CD4-positive, alpha-beta memory T cell (primary cell): ENCODE results near the gene CEP112. TPM values are rescaled to one million over a fixed set of nuclear protein-coding genes. Genes with fewer than 3 reads are reported as not detected.

ENCODE experiments used
- CTCF ChIA-PET: fragments of 350-600 bp; sonication (Branson Sonifier 250); formaldehyde crosslinking; loops from one replicate; lab custom pipeline; 2021; ENCODE audit warnings: inconsistent platforms; ENCODE audit not compliant: partially characterized antibody; lab: Charles Lee
- POLR2A ChIA-PET: fragments of 350-600 bp; sonication (Branson Sonifier 250); formaldehyde crosslinking; loops from one replicate; lab custom pipeline; 2021; ENCODE audit not compliant: partially characterized antibody; lab: Charles Lee
- DNase-seq, 5 donors: peaks; one replicate each; pipeline versions ENCODE4 v3.0.0 to v3.0.0-alpha.2; 2020 to 2022; ENCODE audit warnings: mixed read lengths in 1 of 5
- H3K27ac ChIP-seq: one replicate; pipeline ENCODE4 v1.7.0; 2013; ENCODE audit warnings: low read depth, low read length
- H3K27me3 ChIP-seq: 2 replicates; pipeline ENCODE4 v1.7.0; 2013; ENCODE audit warnings: mild to moderate bottlenecking, low read length, moderate library complexity; ENCODE audit not compliant: insufficient read depth
- H3K36me3 ChIP-seq: 2 replicates; pipeline ENCODE4 v1.7.0; 2013; ENCODE audit warnings: mild to moderate bottlenecking, low read length, moderate library complexity; ENCODE audit not compliant: insufficient read depth
- H3K4me1 ChIP-seq: 2 replicates; pipeline ENCODE4 v1.7.0; 2013; ENCODE audit warnings: mild to moderate bottlenecking, low read length, moderate library complexity; ENCODE audit not compliant: insufficient read depth
- H3K4me3 ChIP-seq, 2 donors: one replicate each; pipeline ENCODE4 v1.7.0; 2013; ENCODE audit warnings: low read length in 2 of 2, mild to moderate bottlenecking in 1 of 2
- H3K9me3 ChIP-seq, 2 donors: one replicate each; pipeline ENCODE4 v1.7.0; 2013; ENCODE audit warnings: low read length in 2 of 2, control low read depth in 1 of 2; ENCODE audit not compliant: control insufficient read depth in 1 of 2
- H3K27ac Mint-ChIP-seq, 7 donors: one replicate each; pipeline ENCODE4 v1.8.0; 2020 to 2021; ENCODE audit warnings: mixed read lengths in 7 of 7, mild to moderate bottlenecking in 6 of 7, inconsistent platforms in 3 of 7, moderate library complexity in 3 of 7
- H3K27me3 Mint-ChIP-seq, 2 donors: one replicate each; pipeline ENCODE4 v1.8.0; 2020 to 2021; ENCODE audit warnings: mixed read lengths in 2 of 2
- H3K36me3 Mint-ChIP-seq, 2 donors: one replicate each; pipeline ENCODE4 v1.8.0; 2020 to 2021; ENCODE audit warnings: mixed read lengths in 2 of 2, inconsistent platforms in 1 of 2, mild to moderate bottlenecking in 1 of 2
- H3K4me1 Mint-ChIP-seq, 4 donors: one replicate each; pipeline ENCODE4 v1.8.0; 2020 to 2021; ENCODE audit warnings: mixed read lengths in 4 of 4, mild to moderate bottlenecking in 1 of 4
- H3K4me3 Mint-ChIP-seq, 8 donors: one replicate each; pipeline ENCODE4 v1.8.0; 2020 to 2021; ENCODE audit warnings: mixed read lengths in 8 of 8, mild to moderate bottlenecking in 7 of 8, moderate library complexity in 6 of 8, inconsistent platforms in 3 of 8
- H3K9me3 Mint-ChIP-seq, 8 donors: one replicate each; pipeline ENCODE4 v1.8.0; 2020 to 2021; ENCODE audit warnings: mixed read lengths in 8 of 8, mild to moderate bottlenecking in 5 of 8, inconsistent platforms in 3 of 8, moderate library complexity in 1 of 8
- intact Hi-C: fragments of 100-400 bp; cut with micrococcal nuclease; formaldehyde crosslinking; loops from one replicate; pipeline ENCODE4 v1.15.1; 2023
- polyA plus RNA-seq, 2 donors: library from polyadenylated mRNA; unstranded; fragments of 300-500 nt; fragmentation: Illumina TruSeq; gene quantifications; one replicate each; pipeline ENCODE4 v1.2.3, GENCODE V29; 2021
- total RNA-seq, 2 experiments: library from RNA; stranded (reverse); gene quantifications; one replicate each; pipeline ENCODE4 v1.2.3, GENCODE V29; 2021

The CEP112 gene
- total and polyA plus RNA-seq, 4 experiments from 2014 or later = 0.34 to 3.9 (median 1.4) TPM

DNA sequence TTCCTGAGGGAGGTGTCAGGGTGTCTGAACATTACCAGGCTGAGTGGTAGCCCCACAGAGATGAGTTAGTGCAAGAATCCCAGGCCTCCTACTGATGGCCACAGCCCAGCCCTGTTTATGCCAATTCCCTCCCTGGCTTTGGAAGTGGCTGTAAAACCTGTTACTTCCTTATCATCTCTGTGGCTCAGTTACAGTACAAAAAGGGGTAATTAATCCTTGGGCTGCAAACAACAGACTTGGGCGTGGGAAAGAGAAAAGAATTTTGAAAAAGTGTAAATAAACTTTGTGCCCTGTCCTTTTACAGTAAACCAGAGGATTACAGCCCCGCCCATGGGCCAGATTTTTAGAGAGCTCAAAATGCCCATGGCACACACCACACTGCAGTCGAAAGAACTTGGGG, 557.4 kb downstream of the CEP112 start:
- Histone ChIP-seq H3K4me3 (no peak overlapping the region), H3K36me3 (no peaks in the 10 kb centered on the region), H3K9me3 (no peaks in the 10 kb centered on the region), H3K4me1 (no peaks in the 10 kb centered on the region), H3K27me3 (no peaks in the 10 kb centered on the region), H3K27ac (no peak overlapping the region)
- Mint-ChIP-seq H3K36me3 (no peaks in the 10 kb centered on the region), H3K9me3 (peaks cover 0 to 1% (median 0%) of the 10 kb centered on the region in 8 donors), H3K27ac (no peak overlapping the region), H3K4me1 (peaks cover 0 to 1% (median 0%) of the 10 kb centered on the region in 4 donors), H3K27me3 (no peaks in the 10 kb centered on the region), H3K4me3 (no peak overlapping the region)
- DNase-seq = no peak
- CTCF ChIA-PET = no interaction called here
- intact Hi-C loops = no loop called here
- POLR2A ChIA-PET = no interaction called here

DNA sequence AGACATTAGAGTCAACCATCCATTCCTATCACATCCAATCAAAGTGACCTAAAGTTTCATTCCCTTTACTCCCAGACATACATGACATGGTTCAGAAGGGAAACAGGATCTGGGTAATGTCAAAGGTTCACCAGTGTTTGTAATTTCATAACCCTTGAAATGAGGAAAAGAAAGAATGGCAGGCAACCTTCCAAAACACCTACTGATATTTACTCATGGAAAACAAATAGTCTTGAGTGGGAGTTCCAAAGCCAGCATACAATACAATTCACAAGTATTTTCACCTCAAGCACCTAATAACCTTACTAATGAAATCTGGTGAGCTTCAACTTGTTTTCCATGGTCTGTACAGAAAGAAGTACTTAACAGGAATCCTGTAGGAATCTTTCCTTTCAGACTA, 557.9 kb downstream of the CEP112 start:
- Mint-ChIP-seq H3K27ac (no peak overlapping the region), H3K4me1 (peaks cover 0 to 1% (median 0%) of the 10 kb centered on the region in 4 donors), H3K4me3 (no peak overlapping the region), H3K36me3 (no peaks in the 10 kb centered on the region), H3K27me3 (no peaks in the 10 kb centered on the region), H3K9me3 (peaks cover 0 to 1% (median 0%) of the 10 kb centered on the region in 8 donors)
- intact Hi-C loops = no loop called here
- no peak for DNase-seq
- Histone ChIP-seq H3K4me1 (no peaks in the 10 kb centered on the region), H3K4me3 (no peak overlapping the region), H3K36me3 (no peaks in the 10 kb centered on the region), H3K27ac (no peak overlapping the region), H3K27me3 (no peaks in the 10 kb centered on the region), H3K9me3 (no peaks in the 10 kb centered on the region)
- ChIA-PET POLR2A (no interaction called here), CTCF (no interaction called here)

DNA sequence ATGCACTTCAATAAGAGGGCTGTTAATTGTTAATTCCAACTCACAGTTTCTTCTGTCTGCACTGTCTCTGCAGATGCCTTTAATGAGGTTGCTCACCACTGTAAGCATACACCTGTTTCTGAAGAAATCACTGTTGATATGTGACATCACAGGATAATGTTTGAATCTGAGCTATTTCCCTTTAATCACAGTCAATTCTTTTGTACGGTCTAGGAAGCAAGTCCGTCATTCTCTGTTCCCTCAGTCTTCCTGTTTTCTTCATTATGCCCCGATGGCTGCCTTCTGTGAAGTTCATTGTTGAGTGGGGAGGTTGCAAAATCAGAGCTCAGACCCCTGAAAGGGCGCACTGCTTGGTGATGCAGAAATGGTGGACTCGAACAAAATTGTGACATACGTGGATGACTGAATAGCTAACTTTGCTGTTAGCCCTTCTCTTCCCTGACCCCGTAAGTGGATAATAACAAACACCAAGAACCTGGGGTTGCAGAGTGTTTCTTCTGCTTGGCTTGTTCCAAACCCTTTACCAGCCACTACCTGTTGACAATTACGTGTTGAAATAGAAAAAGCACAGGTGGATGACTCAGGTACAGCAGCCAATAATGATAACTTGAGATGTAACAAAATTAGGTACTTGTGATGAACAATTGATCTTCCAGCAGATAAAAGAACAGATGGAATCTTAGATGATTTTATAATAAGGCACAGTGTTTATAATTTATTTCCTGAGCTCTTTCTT, 558.6 kb downstream of the CEP112 start:
- H3K4me3 ChIP-seq = no peak overlapping the region
- no peaks in the 10 kb centered on the region for H3K27me3 ChIP-seq
- intact Hi-C loops = no loop called here
- H3K9me3 Mint-ChIP-seq = peaks cover 0 to 1% (median 0%) of the 10 kb centered on the region in 8 donors
- no peaks in the 10 kb centered on the region for H3K36me3 ChIP-seq
- peaks cover 0 to 1% (median 0%) of the 10 kb centered on the region in 4 donors for H3K4me1 Mint-ChIP-seq
- H3K36me3 Mint-ChIP-seq = no peaks in the 10 kb centered on the region
- no peak overlapping the region for H3K4me3 Mint-ChIP-seq
- no peaks in the 10 kb centered on the region for H3K27me3 Mint-ChIP-seq
- no peak overlapping the region for H3K27ac Mint-ChIP-seq
- no peak overlapping the region for H3K27ac ChIP-seq
- no peaks in the 10 kb centered on the region for H3K4me1 ChIP-seq
- no peak for DNase-seq
- ChIA-PET POLR2A (no interaction called here), CTCF (no interaction called here)
- no peaks in the 10 kb centered on the region for H3K9me3 ChIP-seq

DNA sequence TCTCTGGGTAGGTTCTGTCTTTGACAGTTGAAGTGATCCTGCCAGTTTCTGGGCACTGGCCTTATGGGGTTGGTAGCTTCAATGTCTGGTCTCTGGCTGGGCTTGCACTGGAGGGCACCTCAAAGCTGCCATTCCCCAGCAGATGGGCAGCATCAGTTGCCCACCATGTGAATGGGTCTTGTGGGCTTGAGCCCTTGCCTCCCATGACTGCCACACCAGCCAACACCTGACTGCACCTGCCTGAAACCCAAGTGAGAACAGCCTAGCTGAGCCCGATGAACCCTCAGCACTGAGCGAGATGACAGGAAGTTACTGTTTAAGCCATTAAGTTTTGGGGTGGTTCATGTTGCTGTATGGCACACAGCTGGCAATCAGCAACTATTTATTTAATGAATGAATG, 561.4 kb downstream of the CEP112 start:
- ChIA-PET CTCF (no interaction called here), POLR2A (no interaction called here)
- no peaks in the 10 kb centered on the region for H3K27me3 ChIP-seq
- H3K36me3 Mint-ChIP-seq = no peaks in the 10 kb centered on the region
- no peak overlapping the region for H3K27ac ChIP-seq
- no peaks in the 10 kb centered on the region for H3K9me3 ChIP-seq
- no peaks in the 10 kb centered on the region for H3K36me3 ChIP-seq
- peaks cover 0 to under 1% of the 10 kb centered on the region in 2 donors for H3K27me3 Mint-ChIP-seq
- no peak overlapping the region for H3K4me3 Mint-ChIP-seq
- H3K4me1 Mint-ChIP-seq = peaks cover 0 to 1% (median 0%) of the 10 kb centered on the region in 4 donors
- intact Hi-C loops = no loop called here
- no peak overlapping the region for H3K4me3 ChIP-seq
- H3K9me3 Mint-ChIP-seq = no peaks in the 10 kb centered on the region
- no peak for DNase-seq
- no peaks in the 10 kb centered on the region for H3K4me1 ChIP-seq
- no peak overlapping the region for H3K27ac Mint-ChIP-seq

DNA sequence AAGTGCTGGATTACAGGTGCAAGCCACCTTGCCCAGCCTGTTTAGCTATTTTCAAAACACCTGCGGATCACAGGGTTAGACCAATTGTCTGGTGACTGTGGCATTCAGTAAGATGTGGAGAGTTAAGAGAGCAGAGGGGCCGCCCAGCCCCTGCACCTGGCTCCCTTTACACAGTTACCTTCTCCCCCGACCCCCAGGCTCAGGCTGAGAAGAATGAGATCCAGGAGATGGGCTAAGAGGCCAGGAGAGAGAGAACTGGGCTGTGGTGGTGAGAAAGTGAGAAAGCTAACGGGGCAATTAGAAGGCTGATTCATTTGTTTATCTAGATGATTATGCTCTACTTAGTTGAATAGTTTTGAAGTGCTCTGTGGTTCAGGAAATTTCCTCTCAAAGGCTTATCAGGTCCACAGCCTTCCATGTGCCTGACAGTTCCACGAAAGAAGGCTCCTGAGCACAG, 562.7 kb downstream of the CEP112 start:
- peaks cover 0 to 4% of the 10 kb centered on the region in 2 donors for H3K27me3 Mint-ChIP-seq
- H3K9me3 Mint-ChIP-seq = no peaks in the 10 kb centered on the region
- no peak overlapping the region for H3K27ac Mint-ChIP-seq
- Histone ChIP-seq H3K4me3 (no peak overlapping the region), H3K36me3 (no peaks in the 10 kb centered on the region), H3K4me1 (no peaks in the 10 kb centered on the region), H3K9me3 (no peaks in the 10 kb centered on the region), H3K27me3 (no peaks in the 10 kb centered on the region), H3K27ac (no peak overlapping the region)
- ChIA-PET CTCF (no interaction called here), POLR2A (no interaction called here)
- no peaks in the 10 kb centered on the region for H3K36me3 Mint-ChIP-seq
- no peak overlapping the region for H3K4me3 Mint-ChIP-seq
- peaks cover 0 to 1% (median 0%) of the 10 kb centered on the region in 4 donors for H3K4me1 Mint-ChIP-seq
- intact Hi-C loops = no loop called here
- no peak for DNase-seq

DNA sequence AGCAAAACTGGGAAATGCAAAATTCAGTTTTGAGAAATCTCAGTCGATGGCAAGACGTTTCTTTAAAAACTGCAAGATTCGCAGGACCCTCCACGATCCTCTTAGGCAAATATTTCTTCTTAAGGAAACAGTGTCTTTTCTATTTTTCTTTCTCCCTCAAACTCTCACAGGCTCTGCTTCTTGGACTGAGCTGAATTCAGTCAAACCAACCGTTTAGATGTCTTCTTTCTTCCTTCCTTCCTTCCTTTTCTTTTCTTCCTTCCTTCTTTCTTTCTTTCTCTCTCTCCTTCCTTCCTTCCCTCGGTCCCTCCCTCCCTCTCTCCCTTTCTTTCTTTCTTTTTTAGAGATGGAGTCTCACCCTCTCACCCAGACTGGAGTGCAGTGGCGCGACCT, 563.3 kb downstream of the CEP112 start:
- ChIA-PET POLR2A (no interaction called here), CTCF (no interaction called here)

DNA sequence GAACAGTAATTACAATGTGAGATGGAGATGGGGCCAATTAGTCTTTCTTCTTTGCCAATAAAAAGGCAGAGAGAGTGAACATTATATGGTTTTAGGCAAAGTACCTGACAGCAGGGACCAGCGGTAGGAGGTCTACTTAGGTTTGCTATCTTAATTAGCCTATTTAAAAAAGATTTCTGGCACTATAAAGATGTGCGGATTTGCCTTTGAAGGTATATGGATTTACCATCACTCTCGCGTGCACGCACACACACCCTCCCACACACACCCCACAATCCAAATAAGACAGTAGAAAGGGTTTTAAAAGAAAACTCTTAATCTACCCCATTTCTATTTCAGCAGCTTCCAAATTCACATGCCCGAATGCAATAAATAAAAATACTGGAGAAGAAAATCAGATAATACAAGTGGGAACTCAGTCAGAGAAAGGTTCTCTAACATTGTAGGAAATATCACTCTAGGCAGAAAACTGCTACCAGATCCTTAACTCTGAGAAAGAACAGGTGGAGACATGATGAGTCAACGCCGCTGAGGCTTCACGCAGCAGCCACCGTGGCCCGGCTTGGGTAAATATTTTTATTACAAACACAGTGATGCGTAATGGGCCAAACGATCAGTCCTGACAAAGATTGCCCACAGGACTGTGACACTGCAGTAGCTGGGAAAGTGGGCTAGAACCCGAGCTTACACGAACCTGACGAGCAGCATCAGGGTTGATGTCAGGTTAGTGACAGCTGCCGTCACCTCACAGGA, 563.9 kb downstream of the CEP112 start:
- intact Hi-C loops = no loop called here
- H3K27ac Mint-ChIP-seq = no peak overlapping the region

More for the DNA sequence above, 563.3 kb downstream of the CEP112 start:
- Histone ChIP-seq H3K36me3 (no peaks in the 10 kb centered on the region), H3K27me3 (no peaks in the 10 kb centered on the region), H3K4me3 (no peak overlapping the region), H3K4me1 (no peaks in the 10 kb centered on the region), H3K27ac (no peak overlapping the region), H3K9me3 (no peaks in the 10 kb centered on the region)
- no peak overlapping the region for H3K4me3 Mint-ChIP-seq
- DNase-seq = no peak
- H3K9me3 Mint-ChIP-seq = no peaks in the 10 kb centered on the region
- intact Hi-C loops = no loop called here
- H3K36me3 Mint-ChIP-seq = no peaks in the 10 kb centered on the region
- peaks cover 0 to 4% of the 10 kb centered on the region in 2 donors for H3K27me3 Mint-ChIP-seq
- no peaks in the 10 kb centered on the region for H3K4me1 Mint-ChIP-seq
- no peak overlapping the region for H3K27ac Mint-ChIP-seq

More for the DNA sequence above, 563.9 kb downstream of the CEP112 start:
- ChIA-PET CTCF (no interaction called here), POLR2A (no interaction called here)
- Histone ChIP-seq H3K27me3 (no peaks in the 10 kb centered on the region), H3K4me1 (no peaks in the 10 kb centered on the region), H3K27ac (no peak overlapping the region), H3K4me3 (no peak overlapping the region), H3K36me3 (no peaks in the 10 kb centered on the region), H3K9me3 (no peaks in the 10 kb centered on the region)
- Mint-ChIP-seq H3K9me3 (no peaks in the 10 kb centered on the region), H3K27me3 (peaks cover 0 to 4% of the 10 kb centered on the region in 2 donors), H3K4me3 (no peak overlapping the region), H3K36me3 (no peaks in the 10 kb centered on the region), H3K4me1 (no peaks in the 10 kb centered on the region)
- DNase-seq = no peak
